Embryonic facial prominence (tissue), 1 donor: ENCODE data around the gene EVC2.
"Not testable (repeated sequence)": the region's sequence is repeated elsewhere in the genome, so short reads cannot be mapped to it uniquely, and the experiment has no call there.

Experiments used
- DNase-seq: peaks from one replicate; pipeline ENCODE4 v3.0.0-alpha.2; 2016; ENCODE audit errors: extremely low spot score

EVC2 gene

GRCh38 chr4:5742388-5742787 lies 34.0 kb upstream of the EVC2 start:
- no peak for DNase-seq

GRCh38 chr4:5738061-5738460 lies 29.7 kb upstream of the EVC2 start:
- no peak for DNase-seq

GRCh38 chr4:5735463-5735862 lies 27.1 kb upstream of the EVC2 start:
- no peak for DNase-seq

DNA sequence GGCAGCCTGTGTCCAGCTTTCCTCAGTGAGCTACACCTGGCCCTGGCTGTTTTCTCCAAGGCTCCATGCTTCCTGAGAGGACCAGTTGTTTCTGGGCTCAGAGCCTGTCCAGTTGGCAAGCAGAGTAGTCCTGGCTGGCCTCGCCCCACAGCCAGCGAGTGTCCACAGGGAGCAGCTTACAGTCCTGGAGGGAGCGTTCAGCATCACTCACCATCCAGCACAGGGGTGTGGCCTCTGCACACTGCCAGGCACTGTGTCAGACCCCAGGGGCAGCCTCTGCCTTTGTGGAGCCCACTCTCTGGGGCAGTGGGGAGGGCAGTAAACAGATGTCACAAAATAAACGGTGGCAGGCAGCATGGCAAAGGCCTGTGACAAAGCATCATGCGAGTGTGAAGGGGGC lies 26.5 kb upstream of the EVC2 start:
- no peak for DNase-seq

DNA sequence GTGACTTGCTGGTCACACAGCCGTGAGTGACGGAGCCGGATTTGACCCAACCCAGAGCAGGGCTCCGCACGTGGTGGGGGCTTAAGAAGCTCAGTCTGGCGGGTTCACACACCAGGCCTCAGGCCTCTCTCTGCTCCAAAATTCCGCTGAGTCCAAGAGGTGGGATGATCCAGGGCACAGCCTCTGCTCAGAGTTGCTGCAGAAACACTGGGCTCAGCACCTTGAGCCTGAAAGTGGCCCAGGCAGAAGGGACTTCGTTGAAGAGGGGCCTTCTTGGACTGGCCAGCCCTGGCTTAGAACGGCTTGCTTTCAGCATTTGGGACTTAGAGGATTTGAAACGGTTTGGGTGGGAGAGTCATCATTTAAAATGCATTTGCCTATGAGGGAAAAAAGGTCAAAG lies 23.8 kb upstream of the EVC2 start:
- no peak for DNase-seq

DNA sequence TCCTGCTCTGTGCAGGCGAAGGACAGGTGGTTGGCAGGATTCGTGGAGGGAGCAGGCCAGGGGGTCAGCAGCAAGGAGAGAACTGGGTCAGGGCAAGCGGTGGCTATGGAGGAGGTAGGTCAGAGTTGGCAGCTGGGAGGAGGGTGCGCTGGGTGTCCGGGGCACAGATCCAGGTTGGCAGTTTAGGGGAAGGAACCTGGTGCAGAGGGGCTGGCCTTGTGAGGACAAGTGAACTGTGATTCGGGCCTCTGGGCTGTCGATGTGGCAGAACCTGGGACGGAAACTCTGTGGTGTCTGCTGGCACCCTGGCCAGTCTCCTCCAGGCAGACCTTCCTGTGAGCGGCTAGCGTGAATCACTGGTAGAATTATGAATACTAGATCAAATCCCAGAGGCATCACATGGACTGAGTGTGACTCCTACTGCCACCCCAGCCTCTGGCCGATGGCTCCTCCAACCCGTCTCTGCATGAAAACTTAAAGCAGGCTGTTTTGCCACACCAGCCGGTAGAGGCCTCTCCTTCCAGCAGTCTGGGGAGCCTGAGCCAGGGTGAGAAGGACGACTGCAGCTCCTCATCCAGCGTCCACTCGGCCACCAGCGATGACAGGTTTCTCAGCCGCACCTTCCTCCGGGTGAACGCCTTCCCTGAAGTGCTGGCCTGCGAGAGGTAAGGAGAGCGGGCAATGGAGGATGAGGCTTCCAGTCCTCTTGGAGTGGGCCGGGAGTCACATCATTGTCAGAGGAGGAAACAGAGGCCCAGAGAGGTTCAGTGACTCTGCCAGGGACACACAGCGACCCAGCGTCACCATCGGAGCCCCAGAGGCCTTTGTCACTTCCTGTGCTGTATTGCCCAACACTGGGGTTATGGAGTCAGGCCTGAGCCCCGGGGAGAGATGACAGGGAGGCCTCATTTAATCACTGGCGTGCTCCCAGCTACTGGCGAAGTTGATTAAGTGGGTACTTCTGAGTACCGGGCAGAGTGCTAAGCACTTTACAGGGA lies 22.9 kb upstream of the EVC2 start:
- no peak for DNase-seq

- DNase-seq: no peak
Measured at GRCh38 chr4:5730436-5730835, 22.1 kb upstream of the EVC2 start.

GRCh38 chr4:5728412-5728811 lies 20.1 kb upstream of the EVC2 start:
- not testable (repeated sequence) for DNase-seq

GRCh38 chr4:5724377-5724776 lies 16.0 kb upstream of the EVC2 start:
- DNase-seq: no peak

DNA sequence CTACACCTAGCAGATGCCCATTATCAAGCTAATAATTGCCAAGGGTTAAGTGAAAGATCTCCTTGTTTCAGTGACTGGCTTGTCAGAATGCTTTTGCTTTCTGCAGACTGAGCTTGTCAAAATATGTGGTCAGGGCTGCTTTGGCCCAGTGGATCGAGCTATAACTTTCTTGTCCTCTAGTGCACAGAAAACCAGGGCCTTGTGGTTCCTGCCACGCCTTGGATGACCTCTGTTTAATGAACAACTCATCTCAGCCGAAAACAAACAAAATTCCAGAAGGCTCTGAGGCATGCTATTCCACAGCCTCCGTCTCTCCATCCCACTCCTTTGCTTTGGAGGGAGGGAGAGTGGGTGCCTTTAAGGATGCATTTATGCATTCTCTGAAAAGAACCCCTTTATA lies 14.0 kb upstream of the EVC2 start:
- no peak for DNase-seq

DNA sequence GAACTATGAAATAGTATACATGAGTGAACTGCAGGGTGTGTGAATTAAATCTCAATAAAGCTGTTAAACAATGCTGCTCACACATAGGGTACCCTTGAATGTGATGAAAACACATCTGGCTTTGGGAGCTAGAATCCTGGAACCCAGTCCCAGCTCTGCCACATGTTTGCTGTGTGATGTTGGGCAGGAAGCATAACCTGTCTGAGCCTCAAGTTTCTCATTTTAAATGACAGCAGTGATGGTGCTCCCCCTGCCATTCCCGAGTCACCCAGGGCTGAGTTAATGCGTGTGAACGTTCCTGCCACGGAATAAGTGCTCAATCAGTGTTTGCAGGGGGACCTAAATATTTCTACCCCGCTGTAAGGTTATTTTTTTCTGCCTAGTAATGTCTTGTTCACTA lies 13.6 kb upstream of the EVC2 start:
- no peak for DNase-seq

- DNase-seq: no peak
Measured at GRCh38 chr4:5720980-5721379, 12.6 kb upstream of the EVC2 start.

DNA sequence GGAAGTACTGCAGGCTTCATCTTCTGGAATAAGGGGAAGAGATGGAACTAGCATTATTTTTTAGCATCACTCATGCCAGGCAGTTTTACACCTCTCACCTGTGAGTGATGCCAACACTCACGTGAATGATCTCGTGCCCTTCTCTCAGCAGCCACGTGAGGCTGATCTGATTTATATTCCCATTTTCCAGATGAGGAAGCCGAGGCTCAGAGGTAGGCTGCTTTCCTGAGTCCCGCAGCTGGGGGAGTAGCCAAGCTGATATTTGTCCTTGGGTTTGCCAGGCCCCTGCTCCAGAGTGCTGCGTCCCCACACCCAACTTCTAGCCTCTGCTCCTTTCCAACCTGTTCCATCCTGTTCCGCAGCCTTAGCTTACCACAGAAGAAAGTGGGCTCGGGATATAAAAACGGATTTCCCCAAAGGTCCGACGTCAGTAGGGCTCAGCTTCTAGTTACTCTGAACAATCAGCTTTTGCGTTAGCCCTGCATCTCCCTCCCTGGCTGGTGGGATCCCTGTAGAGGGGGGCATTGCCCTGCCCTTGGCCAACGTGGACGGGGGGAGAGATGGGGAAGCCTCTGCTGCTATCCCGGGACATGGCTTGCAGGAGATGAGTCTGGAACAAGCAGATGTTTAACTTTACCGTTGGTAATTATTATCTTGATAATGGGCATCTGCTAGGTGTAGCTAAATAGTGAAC lies 11.9 kb upstream of the EVC2 start:
- DNase-seq: no peak

DNA sequence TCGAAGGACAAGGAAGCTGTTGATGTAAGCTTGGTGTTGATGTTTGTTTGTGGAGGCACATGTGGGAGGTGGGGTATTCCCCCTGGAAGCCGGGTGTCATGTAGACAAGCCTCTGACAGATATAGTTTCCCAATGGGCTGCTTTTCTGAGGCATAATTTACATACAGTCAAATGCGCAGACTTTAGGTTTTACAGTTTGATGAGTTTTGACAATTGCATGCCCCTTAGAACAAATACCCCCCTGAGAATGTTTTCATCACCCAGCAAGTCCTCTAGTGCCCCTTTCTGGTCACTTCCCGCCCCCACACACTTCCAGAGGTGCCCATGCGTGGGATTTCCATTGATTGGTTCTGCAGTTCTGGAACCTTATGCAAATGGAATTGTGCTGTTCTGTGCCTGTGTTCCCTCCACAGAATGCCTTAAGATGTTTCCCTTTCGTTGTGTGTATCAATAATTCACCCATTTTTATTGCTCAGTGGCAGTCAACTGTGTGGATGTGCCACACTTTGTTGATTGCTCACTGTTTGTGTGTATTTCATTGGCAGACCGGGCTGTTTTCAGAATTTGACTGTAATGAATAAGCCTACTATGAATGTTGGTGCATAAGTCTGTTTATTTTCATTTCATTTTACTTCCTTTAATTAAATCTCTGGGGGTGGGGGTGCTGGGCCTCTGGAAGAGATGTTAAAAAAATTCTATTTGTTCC lies 11.1 kb upstream of the EVC2 start:
- no peak for DNase-seq

DNA sequence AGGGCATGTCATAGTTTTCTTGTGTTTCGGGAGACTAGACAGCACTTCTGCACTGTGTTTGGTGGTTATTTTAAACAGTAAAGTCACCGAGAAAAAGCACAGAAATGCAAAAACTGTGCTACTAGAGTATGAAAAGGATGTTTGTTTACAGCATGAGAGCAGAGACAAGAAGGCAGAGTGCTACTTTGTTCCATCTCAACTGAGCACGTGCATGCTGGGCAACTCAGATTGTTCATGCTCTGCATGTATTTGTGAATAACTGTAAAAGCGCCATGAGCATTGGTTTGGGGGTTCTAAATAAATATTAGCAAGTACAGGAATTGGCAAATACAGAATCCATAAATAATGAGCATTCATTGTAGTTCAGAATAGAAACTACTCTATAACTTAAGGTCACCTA lies 10.1 kb upstream of the EVC2 start:
- no peak for DNase-seq

- no peak for DNase-seq
Measured at GRCh38 chr4:5717449-5718158, 9.2 kb upstream of the EVC2 start.

- DNase-seq: no peak
Measured at GRCh38 chr4:5716391-5716790, 8.0 kb upstream of the EVC2 start.

DNA sequence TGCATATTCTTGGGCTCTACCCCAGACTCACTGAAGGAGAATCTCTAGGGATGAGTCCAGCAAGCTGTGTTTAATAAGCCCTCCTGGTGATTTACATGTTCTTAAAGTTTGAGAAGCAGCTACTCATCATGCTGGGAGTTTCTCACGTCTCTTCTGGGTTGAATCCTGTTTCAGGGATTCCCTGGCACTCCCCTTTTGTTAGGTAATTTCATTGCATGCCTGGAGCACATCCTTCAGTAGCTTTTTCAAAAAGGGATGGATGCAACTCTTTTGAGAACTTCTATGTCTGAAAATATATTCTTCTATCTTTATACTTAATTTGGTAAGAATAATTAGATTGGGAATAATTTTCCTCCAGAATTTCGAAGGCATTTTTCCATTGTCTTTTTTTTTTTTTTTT lies 7.0 kb upstream of the EVC2 start:
- DNase-seq: no peak

DNA sequence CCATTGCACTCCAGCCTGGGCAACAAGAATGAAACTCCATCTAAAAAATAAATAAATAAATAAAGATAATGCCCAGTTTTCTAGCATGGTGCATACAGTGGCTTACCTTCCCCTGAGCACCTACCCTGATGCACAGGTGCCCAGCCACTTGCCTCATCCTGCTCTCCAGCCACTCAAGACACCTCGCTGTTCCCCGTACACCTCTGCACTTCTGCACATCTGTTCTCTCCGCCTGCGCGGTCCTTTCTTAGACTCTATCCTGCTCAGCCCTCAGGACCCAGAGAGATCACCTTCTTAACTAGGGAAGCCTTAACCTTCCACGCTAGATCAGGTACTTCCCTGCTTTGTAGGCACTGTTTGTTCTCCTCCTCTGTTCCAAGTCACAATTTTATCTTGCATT lies 5.5 kb upstream of the EVC2 start:
- no peak for DNase-seq

DNA sequence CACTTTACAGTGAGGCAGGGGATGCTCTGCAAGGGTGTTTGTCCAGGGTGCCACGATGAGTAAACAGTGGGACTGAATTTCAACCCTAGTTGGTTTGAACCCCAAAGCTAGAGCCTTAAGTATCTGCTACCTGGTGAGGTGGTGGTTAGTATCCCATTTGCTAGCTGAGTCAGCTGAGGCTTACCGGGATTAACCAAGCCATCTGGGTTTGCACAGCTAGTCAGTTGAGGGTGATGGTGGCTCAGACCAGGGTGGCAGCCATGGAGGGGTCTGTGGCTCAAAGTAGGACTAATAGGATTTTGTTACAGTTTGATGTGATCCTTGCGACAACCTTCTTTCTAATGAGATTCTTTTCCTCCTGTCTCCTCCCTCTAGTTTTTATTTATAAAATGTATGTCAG lies 4.6 kb upstream of the EVC2 start:
- no peak for DNase-seq

DNA sequence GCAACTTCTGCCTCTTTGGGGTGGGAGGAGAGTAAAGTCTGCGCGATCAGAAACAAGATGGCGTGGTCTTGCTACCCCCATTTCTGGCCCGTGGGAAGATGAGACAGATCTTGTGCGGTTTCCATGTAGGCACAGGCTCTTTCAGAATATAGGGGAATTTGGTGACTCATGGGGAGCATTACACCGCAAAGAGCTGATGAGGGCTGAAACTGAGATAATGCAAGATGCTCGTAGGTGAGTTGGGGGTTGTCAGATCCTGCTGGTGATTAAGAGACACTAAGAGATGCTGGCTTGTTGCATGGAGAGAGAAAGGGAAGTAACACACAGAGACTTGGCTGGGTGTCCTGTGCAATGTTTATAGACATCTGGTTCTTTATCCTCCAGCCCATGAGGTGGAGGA lies 4.2 kb upstream of the EVC2 start:
- DNase-seq: no peak
